ENCODE data around the gene USP2.

The USP2 gene, protein sequence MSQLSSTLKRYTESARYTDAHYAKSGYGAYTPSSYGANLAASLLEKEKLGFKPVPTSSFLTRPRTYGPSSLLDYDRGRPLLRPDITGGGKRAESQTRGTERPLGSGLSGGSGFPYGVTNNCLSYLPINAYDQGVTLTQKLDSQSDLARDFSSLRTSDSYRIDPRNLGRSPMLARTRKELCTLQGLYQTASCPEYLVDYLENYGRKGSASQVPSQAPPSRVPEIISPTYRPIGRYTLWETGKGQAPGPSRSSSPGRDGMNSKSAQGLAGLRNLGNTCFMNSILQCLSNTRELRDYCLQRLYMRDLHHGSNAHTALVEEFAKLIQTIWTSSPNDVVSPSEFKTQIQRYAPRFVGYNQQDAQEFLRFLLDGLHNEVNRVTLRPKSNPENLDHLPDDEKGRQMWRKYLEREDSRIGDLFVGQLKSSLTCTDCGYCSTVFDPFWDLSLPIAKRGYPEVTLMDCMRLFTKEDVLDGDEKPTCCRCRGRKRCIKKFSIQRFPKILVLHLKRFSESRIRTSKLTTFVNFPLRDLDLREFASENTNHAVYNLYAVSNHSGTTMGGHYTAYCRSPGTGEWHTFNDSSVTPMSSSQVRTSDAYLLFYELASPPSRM

DNA sequence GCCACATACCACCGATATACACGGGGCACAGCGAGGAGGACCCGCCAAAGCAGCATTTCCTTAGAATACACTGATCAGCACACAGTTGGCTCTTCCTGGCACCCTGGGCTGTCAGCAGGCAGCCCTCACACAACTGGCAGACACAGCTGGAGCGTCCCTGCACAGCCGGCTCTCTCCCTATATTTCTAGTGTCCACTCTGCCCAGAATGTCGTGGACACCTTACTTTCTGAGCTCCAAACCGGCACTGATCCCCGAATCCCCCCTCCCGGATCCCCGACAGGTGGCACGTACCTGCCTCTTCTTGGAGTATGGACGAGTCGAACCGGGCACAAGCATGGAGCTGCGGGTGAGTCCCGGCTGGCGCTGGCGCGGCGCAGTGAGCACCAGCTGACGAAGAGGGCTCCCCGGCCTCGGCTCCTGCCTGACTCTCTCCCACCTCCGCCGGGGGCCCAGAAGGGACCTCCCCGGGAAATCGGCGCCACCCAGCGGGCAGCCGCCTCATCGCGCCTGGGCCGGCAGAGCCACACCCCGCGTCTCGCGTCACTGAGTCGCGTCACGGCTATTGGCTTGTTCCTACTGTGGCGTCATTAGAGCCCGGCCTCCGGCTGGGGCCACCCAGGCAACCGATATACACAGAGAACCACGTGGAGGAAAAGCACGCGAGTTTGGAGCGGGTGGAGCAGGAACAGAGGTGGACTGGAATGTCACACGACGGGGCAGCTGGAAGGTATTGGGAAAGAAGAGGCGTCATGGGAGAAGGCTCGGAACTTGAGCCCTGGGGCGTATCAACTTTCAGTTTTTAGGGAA lies at the start of gene USP2:
Gene USP2 (minus strand): TSS at position 510 of the 808 bp plus-strand sequence. CDS start 8,210 bp downstream, outside the sequence.
- peak; percentile 97 for DNase-seq

DNA sequence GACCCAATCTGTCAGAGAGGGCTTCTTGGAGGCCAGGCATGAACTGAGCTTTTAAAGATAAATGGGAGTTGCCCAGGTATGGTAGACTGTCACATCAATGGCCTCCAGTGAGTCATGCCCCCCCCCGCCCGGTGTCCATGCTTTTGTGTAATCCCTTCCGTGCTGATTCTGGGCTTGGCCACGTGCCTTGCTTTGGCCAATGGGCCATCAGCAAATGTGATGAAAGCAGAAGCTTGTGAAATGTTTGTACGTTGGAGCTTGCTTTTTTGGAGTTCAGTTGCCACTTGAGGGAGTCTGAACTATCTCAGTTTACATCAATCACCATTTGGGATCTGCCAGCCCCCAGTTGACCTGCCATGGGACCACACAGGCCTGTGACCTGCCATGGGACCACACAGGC lies 45.8 kb upstream of the USP2 start:
- DNase-seq, result no peak

DNA sequence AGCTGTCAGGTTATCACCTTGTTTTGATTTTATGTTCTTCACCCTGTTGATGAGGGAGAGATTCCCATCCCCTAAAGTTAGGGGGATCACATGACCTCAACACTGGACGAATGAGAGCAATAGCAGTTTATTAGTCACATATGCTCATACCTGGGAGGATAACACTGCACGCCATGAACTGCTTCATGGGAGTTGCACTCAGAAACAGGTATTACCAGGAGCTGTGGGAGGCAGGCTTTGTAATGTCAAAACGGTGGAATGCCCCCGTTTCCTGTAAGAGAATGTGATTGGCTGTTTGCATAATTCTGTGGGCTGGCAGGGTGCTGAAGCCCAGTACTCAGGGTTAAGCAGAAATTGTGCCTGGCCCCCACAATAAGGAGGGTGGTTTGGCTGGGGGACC lies 44.7 kb upstream of the USP2 start:
- DNase-seq, result no peak

DNA sequence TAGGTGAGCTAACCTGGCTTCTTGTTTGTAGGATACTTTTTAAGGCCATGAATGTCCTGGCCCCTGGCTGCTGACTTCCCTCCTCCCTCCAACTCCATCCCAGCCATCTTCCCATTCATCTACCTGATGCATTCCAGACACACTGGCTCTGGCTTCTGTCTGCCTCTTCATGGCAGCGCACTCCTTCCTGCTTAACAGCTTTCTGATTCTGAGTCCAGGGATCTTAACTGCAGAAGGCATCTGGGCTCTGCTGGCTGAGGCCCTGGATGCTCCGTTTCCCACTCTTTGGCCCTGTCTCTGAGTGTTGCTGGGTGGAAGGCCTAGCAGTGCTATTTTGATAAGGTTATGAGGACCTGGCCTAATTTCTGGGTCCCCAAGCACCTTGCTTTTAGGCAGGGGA lies 43.3 kb upstream of the USP2 start:
- no peak for DNase-seq

DNA sequence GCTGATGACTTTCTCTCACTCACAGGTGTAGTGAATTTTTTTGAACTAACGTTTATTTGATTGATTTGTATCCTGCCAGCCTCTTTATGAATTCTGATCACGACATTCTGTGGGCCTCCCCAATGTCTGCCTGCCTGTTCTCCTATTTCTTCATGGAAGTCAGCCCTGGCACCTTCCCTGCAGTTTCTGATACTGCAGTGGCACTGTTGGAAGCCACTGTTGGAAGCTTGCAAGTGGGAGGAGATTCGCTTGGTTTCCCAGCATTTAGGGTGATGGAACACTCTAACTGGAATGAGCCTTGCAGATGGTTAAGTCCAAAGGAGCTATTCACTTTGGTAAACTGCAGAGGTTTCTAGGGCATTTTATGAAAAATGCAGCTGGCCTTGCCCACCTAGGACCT lies 42.8 kb upstream of the USP2 start:
- DNase-seq, result no peak

DNA sequence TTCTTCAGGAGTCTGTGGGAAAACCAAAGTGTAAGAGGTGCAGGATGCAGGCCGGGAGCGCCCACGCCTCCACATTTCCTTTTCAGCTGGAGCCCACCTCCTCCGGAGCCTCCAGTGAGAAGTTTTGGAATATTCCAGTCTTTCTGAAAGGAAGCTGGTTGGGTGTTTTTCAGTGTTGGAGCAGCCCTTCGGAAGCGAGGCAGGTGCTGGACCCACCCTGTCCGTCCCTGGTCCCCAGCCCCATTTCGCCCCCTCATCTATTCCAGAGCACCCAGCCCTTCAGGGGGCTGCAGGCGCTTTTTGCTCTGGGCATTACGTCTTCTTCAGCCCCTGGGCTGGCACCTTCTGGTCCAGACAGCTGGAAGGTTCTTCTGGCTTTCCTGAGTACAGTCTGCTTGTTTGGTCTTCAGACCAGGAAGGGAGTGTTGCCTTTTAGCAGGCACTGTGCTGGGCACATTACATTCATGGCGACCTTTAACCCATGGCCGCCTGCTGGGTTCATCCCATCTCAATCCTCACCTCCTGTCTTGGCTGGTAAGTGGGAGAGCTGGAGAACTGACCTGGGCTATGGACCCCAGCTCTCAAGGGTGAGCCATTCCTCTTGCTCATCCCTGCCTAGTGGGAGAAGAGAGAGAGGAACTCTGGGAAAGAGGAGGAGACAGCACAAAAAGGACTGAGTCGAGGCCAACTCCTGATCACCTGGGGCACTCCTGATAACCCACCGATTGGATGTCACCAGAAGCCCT lies 42.2 kb upstream of the USP2 start:
- DNase-seq, result no peak

DNA sequence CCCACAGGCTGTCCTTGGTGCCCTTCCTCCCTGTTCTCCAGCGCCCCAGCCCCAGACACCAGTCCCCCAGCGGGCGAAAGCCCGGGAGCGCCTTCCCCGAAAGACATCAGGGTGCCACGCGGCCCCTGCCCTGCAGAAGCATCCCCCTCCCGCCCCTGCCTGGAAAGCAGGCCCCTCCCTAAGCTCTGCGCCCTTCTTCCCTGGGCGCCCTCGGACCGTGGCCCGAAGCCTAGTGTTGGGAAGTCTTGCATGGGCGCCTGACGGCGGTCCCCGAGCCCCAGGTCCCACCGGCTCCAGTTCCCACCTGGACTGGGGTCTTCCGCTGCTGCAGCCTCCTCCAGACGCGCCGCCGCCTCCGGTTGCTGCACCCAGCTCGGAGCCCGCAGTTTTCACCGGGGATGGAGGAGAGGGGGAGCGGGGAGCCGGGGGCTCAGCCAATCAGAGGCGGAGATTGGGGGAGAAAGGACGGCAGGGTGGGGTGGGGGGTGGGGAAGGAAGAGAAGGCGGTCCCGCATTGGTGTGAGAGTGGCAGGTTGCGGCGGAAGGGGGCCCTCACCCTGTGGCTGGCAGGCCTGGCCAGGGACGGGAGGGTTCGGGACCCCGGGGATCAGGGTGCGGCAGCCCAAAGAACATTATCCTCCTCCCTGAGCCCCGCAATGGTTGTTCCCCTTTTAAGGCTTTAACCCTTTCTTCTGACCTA lies 41.5 kb upstream of the USP2 start, which contains the start of gene THY1:
Gene THY1 (minus strand): TSS at position 364 of the 700 bp plus-strand sequence. CDS start 2,267 bp downstream, outside the sequence.
- no peak for DNase-seq

DNA sequence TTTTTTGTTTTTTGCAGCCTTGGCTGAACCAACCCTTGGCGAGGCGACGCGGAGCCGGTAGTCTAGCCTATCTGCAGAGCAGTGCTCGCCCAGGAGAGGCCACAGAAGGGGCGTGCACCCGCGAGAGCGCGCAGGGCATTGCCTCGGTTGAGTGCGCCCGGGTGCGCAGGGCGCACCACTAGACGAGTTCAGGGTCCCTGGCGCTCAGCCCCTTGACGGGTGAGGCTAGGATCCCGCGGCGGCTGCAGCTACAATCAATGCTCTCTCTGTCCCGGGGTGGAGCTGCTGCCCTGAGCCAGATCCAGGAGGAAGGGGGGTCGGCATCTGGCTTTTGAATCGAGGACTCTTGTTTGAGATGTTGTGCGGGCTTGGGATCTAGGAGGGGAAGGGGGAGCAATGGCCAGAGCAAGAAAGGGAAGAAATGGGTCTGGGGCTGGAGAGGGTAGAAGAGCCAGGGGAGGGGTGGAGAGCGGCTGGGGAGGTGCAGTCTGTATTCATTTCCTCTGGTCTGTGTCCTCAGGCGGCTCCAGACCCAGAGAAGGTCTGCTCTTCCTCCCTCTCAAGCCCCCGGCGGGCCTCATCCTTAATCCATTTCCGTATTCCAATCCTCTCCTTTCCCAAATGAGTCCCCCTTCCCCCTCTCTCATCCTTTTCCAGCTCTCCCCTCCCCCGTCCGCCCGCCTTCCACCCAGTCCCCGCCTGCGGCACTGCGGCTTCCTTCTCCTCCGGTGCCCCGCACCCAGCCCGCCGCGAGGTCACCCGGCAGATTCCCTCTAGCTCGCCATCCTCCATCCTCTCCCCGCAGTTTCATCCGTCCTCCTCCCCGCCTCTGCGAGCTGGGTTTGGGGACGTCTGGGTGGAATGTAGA lies 40.7 kb upstream of the USP2 start:
- DNase-seq, result no peak

DNA sequence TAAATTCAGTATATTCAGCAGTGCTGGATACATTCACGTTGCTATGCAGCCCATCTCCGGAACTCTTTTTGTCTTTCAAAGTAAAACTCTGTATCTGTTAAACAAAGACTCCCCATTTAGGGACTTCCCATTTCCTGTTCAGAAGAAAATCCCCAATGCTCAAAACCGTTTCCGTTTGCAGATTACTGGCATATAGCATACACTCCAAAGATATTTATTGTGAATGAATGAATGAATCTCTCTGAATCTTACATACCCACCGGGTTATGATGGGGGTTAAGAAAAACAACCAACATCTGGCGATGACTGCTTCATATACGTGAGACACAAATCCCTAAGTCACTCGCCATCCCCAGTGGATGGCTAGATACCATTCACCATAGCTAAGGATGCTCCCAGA lies 39.9 kb upstream of the USP2 start:
- DNase-seq, result no peak

DNA sequence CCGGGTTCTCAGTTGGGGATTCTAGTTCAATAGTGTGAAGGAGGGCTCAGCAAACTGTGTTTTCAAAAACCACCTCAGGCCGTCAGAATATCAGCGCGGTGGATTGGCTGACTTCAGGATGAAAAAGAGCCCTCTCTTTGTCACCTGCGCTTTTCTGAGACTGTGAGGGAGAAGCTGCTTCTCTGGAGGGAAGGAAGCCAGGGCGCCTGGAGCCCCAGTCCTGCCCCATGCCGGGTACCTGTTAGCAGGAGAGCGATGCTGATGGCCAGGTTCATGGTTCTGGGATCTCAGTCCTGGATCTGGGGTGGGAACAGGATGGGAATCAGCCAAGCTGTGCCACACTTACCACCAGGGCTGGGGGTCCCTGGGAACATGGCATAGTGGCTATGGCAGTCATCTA lies 39.1 kb upstream of the USP2 start:
- no peak for DNase-seq

DNA sequence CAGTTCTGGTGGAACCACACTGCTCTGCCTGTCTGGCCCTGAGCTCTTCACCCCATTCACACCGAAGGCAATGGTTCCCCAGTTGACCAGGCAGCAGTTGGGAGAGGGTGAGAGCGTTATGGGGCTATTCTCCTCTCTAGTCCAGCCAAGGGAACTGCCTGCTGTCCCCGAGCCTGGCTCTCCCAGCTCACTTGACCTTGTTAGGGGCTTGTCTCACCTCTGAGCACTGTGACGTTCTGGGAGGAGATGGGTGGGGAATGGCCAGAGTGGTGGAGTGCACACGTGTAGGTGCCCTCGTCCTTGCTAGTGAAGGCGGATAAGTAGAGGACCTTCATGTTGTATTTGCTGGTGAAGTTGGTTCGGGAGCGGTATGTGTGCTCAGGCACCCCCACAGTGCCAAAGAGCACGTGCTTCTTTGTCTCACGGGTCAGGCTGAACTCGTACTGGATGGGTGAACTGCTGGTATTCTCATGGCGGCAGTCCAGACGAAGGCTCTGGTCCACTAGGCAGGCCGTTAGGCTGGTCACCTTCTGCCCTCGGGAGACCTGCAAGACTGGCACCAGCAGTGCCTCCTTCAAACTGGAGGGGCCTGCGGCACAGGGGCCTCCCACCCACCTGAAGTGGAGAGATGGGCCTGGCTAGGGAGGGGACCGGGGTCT lies 38.5 kb upstream of the USP2 start:
- no peak for DNase-seq

DNA sequence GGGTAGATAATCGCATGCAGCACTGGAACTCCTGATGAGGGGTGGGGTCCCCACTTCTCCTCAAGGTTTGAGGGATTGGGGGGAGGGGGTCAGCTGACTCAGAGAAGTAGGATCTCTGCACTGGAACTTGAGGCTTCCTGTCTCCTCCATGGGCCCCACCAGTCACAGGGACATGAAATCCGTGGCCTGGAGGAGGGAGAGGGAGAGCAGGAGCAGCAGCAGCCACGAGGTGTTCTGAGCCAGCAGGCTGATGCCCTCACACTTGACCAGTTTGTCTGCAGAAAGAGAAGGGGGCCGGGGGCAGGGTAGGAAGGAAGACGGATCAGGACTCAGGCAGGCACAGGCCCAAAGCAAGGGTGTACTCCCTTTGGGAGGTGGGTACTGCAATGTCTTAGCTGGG lies 37.8 kb upstream of the USP2 start:
- DNase-seq, result no peak

DNA sequence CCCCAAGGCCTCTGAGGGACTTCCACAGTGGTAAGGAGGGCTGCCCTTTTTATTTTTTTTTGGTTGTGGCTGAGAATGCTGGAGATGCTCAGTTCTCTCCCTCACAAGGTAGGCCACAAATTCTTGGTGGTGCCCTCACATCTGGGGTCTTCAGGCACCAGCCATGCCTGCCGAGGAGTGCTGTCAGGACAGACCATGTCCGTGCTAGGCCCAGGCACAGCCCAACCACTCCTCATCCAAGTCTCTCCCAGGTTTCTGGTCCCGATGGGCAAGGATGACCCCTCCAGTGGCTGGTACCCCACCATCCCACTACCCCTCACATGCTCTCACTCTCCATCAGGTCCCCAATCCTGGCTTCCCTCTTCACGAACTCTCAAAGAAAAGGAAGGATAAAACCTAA lies 37.3 kb upstream of the USP2 start:
- no peak for DNase-seq

DNA sequence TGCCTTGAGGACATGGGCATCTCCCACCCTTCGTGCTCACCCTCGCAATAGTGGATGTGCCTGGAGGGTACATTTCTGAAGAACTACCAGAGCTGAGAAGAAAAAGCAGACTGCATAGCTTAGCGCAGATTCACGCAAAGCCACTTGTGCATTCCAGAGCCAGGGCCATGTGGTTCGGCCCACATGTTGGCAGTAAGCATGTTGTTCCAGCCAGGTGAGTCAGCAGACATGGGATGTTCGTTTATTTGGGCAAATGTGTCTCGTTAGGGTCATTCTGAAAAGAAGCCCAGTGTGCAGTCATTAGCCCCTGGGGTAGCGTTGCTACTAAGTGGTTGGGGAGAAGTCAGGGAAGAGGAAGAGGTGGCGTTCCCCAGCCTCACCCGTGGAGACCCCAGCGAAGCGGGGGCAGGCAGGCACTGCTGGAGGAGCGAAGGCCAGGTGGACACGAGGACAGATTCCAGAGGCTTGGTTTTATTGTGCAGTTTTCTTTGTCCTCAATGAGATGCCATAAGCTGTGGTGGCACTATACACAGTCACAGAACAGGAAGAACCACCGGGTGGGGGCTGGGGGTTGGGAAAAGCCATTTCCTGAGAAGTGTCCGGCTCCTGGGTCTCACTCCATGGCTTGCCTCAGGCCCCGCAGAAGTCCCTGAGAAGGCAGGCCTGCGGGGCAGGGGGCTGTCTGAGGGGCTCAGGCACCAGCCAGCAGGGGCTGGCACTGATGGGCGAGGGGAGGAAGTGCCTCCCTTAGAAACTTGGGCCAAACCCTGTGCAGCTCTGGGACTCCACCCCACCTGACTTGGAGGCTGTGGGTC lies 36.4 kb upstream of the USP2 start:
- no peak for DNase-seq

DNA sequence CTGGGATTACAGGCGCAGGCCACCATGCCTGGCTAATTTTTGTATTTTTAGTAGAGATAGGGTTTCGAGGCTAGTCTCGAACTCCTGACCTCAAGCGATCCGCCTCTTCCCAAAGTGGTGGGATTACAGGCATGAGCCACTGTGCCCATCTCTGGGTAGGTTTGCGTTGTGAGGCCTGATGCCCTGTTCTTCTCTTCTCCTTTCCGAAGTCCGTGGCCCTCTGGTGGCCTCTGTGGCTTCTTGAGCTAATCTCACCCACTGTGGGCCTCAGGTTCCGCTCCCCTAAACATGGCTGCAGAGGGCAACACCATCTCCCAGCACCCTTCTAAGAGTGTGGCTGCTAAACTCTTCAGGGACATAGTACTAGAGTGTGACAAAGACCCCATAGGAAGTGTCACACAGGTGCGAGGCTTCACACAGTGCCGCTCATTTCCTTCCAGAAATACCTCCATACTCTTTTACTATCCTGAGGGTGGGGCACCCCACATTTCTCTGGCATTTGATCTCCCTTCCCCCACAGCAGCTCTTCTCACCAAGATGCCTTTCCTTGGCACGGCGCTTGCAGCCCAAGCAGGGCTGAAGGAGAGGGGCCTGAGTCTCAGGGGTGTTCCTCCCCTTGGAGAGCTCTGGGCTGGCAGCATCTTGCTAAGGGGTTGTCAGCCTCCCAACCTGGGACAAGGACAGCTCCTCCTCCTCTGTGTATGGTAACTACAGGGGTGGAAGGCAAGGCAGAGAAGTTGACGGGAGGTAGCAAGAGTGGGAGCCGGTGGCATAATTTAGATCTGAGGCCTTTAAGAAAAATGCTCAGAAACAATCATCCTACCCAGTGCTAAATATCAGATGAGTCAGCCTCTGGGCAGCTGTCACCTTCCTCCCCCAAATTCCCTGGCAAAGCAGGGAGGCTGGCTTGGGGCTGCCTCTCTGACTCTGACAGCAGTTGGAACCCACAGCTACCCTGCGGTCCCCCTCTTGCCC lies 35.4 kb upstream of the USP2 start:
- no peak for DNase-seq

DNA sequence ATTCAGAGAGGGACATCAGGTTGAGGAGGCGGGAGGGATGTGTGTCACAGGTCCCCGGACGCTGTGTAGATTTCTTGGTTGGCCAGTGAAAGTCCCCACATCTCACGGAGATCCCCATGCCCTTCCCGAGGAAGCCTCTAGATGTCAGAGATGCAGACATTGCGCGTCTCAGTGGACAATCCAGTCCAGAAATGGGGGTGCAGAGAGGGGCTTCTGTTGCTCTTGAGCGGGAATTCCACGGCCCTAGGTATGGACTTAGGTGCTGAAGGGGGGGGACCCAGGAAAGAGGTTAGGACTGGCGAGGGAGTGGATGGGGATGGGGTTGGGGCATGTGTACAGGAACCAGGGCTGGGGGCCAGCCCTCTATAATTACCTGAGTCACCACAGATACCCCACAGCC lies 34.5 kb upstream of the USP2 start:
- no peak for DNase-seq

DNA sequence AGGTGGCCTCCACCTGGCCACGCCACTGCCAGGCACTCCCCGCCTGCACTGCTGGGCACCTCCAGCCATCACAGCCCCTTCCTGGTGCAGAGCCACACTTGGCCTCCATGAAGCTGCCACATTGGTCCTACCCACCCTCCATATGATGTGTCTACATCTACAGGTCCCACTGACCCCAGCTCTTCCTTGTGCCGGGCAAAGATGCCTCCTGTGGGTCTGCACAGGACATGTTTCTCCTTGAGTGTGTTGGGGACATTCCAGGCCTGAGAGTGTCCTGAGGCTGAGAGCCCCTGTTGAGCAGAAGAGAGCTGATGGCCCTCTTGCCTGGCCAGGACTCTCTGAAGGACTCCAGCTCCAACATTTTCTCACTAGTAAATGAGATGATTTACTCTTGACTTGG lies 34.0 kb upstream of the USP2 start:
- DNase-seq, result no peak

DNA sequence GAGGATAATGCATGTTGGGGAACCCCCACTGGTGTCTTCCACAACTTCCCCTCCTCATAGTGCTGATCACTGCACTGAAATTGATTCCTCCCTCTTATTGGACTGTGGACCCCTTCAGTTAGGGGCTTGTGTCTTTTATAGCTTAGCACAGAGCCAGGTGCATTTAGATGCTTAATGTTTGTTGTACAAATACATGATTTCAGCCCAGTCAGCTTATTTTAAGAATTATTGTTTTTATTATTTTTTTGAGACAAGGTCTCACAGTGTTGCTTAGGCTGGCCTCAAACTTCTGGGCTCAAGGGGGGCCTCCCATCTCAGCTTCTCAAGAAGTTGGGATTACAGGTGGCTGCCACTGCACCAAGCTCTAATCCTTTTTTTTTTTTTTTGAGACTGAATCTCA lies 33.2 kb upstream of the USP2 start:
- no peak for DNase-seq

DNA sequence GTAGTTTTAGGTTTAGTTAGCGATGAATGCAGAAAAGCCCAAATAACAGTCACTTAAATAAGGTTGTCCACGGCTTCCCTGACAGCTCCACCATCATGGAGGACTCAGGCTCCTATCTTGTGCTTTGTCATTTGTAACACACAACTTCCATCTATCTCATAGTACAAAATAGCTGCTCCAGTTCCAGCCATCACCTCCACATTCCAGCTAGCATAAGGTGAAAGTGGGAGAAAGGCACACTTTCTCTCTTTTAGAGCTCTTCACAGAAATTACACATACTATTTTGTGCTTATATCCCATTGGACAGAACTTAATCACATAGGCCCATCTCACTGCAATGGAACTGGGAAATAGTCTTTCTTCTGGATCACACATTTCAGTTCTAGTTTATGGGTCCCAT lies 32.8 kb upstream of the USP2 start:
- DNase-seq, result no peak
